Vagina (tissue), 2 donors: Measurements from ENCODE around the gene ST6GALNAC4. TPM values are rescaled to one million over a fixed set of nuclear protein-coding genes. Genes with fewer than 3 reads are reported as not detected.
"Not testable (repeated sequence)": the region's sequence is repeated elsewhere in the genome, so short reads cannot be mapped to it uniquely, and the experiment has no call there.

Source experiments
- DNase-seq, 2 donors: peaks; one replicate each; pipeline ENCODE4 v3.0.0-alpha.2; 2017; ENCODE audit errors: extremely low spot score in 2 of 2
- H3K27ac ChIP-seq: fragments of 200-600 bp; sonication (generic); one replicate; pipeline ENCODE4 v1.5.1; 2019
- H3K27me3 ChIP-seq: fragments of 200-600 bp; sonication (generic); one replicate; pipeline ENCODE4 v1.5.1; 2019
- H3K36me3 ChIP-seq, 2 donors: fragments of 200-600 bp; sonication (generic); one replicate each; pipeline ENCODE4 v1.5.1; 2017 to 2019
- H3K4me1 ChIP-seq: fragments of 200-600 bp; sonication (generic); one replicate; pipeline ENCODE4 v1.5.1; 2019
- H3K4me3 ChIP-seq, 2 donors: fragments of 200-600 bp; sonication (generic); 1 replicate in 1 of 2; 2 replicates in 1 of 2; pipeline ENCODE4 v1.5.1; 2016 to 2019
- H3K9me3 ChIP-seq: fragments of 200-600 bp; sonication (generic); one replicate; pipeline ENCODE4 v1.5.1; 2019
- POLR2A ChIP-seq, 2 donors: fragments of 450-650 bp; IDR thresholded peaks; one replicate each; pipeline ENCODE4 v1.6.1; 2017; ENCODE audit warnings: antibody characterized with exemption in 2 of 2, mild to moderate bottlenecking in 2 of 2, moderate library complexity in 2 of 2
- POLR2AphosphoS5 ChIP-seq, 2 donors: sonication (generic); formaldehyde crosslinking; IDR thresholded peaks; one replicate each; pipeline ENCODE4 v1.9.0; 2017; ENCODE audit warnings: antibody characterized with exemption in 2 of 2, mild to moderate bottlenecking in 2 of 2, low read depth in 1 of 2; ENCODE audit not compliant: insufficient read depth in 1 of 2
- intact Hi-C: fragments of 100-400 bp; cut with DNase I; formaldehyde crosslinking; loops from one replicate; pipeline ENCODE4 v1.15.1; 2023
- total RNA-seq: library from RNA; depleted of rRNA; stranded (reverse); fragments of >200 nt; gene quantifications from one replicate; pipeline ENCODE4 v1.2.3, GENCODE V29; 2016
- TF ChIP-seq, protein P1 (sequence below), 3 experiments: fragments of 450-650 bp in 2 of 3; fragments of 200-600 bp in 1 of 3; sonication (generic) in 1 of 3; IDR thresholded peaks; one replicate each; pipeline ENCODE4 v1.5.1; 2017 to 2019; ENCODE audit warnings: antibody characterized with exemption in 3 of 3, mild to moderate bottlenecking in 2 of 3, moderate library complexity in 2 of 3

The ST6GALNAC4 gene
- total RNA-seq, 1 donor from 2014 or later: 33.1 TPM

GRCh38 chr9:127871531-127871930 lies 45.3 kb downstream of the ST6GALNAC4 start:
- no peak for DNase-seq
- Histone ChIP-seq H3K9me3 (no peaks in the 10 kb centered on the region), H3K4me3 (no peak overlapping the region), H3K4me1 (peaks cover 41% of the 10 kb centered on the region), H3K27me3 (no peaks in the 10 kb centered on the region), H3K27ac (no peak overlapping the region), H3K36me3 (peaks cover 0 to 23% of the 10 kb centered on the region in 2 donors)
- intact Hi-C loops: loop anchor here (5.0 kb wide), 1 partner anchor 134 kb away; the partner anchor contains the start of gene TOR2A
- TF ChIP-seq POLR2AphosphoS5 (IDR thresholded peaks at IDR 0.05; ENCODE audit: insufficient read depth in 1 of 2, low read depth in 1 of 2) (no peak), POLR2A (IDR thresholded peaks at IDR 0.05) (no peak)
- TF ChIP-seq, protein P1, sequence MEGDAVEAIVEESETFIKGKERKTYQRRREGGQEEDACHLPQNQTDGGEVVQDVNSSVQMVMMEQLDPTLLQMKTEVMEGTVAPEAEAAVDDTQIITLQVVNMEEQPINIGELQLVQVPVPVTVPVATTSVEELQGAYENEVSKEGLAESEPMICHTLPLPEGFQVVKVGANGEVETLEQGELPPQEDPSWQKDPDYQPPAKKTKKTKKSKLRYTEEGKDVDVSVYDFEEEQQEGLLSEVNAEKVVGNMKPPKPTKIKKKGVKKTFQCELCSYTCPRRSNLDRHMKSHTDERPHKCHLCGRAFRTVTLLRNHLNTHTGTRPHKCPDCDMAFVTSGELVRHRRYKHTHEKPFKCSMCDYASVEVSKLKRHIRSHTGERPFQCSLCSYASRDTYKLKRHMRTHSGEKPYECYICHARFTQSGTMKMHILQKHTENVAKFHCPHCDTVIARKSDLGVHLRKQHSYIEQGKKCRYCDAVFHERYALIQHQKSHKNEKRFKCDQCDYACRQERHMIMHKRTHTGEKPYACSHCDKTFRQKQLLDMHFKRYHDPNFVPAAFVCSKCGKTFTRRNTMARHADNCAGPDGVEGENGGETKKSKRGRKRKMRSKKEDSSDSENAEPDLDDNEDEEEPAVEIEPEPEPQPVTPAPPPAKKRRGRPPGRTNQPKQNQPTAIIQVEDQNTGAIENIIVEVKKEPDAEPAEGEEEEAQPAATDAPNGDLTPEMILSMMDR (IDR thresholded peaks at IDR 0.05): no peak

DNA sequence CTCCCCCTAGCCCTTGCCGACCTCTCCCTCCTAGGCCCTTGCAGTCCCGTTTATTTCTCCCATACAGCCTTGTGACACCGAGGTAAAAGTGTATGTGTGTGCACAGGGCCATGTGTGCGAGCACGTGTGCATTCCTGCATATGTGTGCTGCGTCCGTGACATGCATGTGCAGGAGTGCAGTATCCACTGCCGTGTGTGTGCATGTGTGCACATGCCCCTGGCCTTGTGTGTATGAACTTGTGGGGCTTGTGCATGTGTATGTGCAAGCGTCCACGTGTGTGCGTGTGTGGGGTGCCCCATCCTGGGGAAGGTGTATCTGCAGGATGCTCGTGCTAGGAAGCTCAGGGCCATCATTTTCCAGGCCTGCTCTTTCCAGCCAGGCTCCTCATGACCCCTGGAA lies 46.0 kb downstream of the ST6GALNAC4 start:
- Histone ChIP-seq H3K4me3 (no peak overlapping the region), H3K27me3 (no peaks in the 10 kb centered on the region), H3K36me3 (peaks cover 0 to 23% of the 10 kb centered on the region in 2 donors), H3K9me3 (no peaks in the 10 kb centered on the region), H3K27ac (no peak overlapping the region), H3K4me1 (peaks cover 34% of the 10 kb centered on the region)
- TF ChIP-seq POLR2AphosphoS5 (IDR thresholded peaks at IDR 0.05; ENCODE audit: insufficient read depth in 1 of 2, low read depth in 1 of 2) (no peak), POLR2A (IDR thresholded peaks at IDR 0.05) (no peak)
- TF ChIP-seq, protein P1 (IDR thresholded peaks at IDR 0.05): no peak
- no peak for DNase-seq
- intact Hi-C loops: loop anchor here (5.0 kb wide), 1 partner anchor 134 kb away; the partner anchor contains the start of gene TOR2A

DNA sequence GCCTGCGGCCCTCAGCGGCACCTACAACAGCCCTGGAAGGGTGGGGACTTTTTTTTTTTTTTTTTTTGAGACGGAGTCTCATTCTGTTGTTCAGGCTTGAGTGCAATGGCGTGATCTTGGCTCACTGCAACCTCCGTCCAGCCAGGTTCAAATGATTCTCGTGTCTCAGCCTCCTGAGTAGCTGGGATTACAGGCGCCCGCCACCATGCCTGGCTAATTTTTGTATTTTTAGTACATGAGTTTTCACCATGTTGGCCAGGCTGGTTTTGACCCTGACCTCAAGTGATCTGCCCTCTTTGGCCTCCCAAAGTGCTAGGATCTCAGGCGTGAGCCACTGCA lies 46.7 kb downstream of the ST6GALNAC4 start:
- not testable (repeated sequence) for DNase-seq, H3K27me3 ChIP-seq, H3K9me3 ChIP-seq, H3K4me3 ChIP-seq
- intact Hi-C loops: loop anchor here (5.0 kb wide), 1 partner anchor 133 kb away; the partner anchor contains the start of gene TOR2A
- H3K4me1 ChIP-seq: peaks cover 27% of the 10 kb centered on the region
- H3K27ac ChIP-seq: peak overlapping the region; percentile 53
- H3K36me3 ChIP-seq: peaks cover 0 to 23% of the 10 kb centered on the region in 2 donors

GRCh38 chr9:127869310-127870152 lies 47.3 kb downstream of the ST6GALNAC4 start:
- Histone ChIP-seq H3K9me3 (no peaks in the 10 kb centered on the region), H3K27ac (peak overlapping the region; percentile 53), H3K4me1 (peaks cover 21% of the 10 kb centered on the region), H3K36me3 (peaks cover 0 to 23% of the 10 kb centered on the region in 2 donors), H3K4me3 (no peak overlapping the region), H3K27me3 (no peaks in the 10 kb centered on the region)
- peak in 1 of 2 donors; percentile 2 for TF ChIP-seq POLR2A (IDR thresholded peaks at IDR 0.05)
- TF ChIP-seq POLR2AphosphoS5 (IDR thresholded peaks at IDR 0.05; ENCODE audit: insufficient read depth in 1 of 2, low read depth in 1 of 2): peak in 1 of 2 donors; percentile 62
- TF ChIP-seq, protein P1 (IDR thresholded peaks at IDR 0.05): peak; percentile 73 to 96 (median 89)
- intact Hi-C loops: loop anchor here (5.0 kb wide), 2 partner anchors 82 to 132 kb away; partner anchors contain the start of genes CDK9 and TOR2A
- DNase-seq: no peak

DNA sequence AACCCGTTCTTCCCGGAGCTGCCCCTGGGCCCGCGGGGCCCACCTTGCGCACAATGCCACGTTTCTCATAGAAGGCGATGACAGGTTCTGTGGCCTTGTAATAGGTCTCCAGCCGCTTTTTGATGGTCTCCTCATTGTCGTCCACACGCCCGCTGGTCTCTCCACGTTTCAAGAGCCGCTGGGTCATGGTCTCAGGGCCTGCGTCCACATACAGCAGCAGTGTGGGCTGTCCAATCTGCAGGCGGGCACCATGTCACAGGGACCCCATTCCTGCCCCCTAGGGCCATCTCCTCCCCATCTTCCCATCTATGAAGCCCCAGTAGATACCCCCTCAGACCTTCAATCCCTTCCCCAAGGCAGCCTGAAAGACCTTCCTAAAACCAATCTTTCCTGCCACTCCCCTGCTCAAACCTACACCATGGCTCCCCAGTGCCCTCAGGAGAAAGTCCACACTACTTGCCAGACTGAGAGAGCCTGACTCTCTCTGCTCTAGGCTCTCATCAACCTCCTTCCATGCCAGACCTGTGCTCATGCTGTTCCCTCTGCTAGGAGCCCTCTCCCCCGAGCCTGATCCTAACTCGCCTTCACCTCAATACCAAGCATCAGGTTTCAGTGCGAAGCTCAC lies 48.5 kb downstream of the ST6GALNAC4 start:
- H3K4me1 ChIP-seq: peaks cover 9% of the 10 kb centered on the region
- H3K36me3 ChIP-seq: peaks cover 0 to 23% of the 10 kb centered on the region in 2 donors
- no peak overlapping the region for H3K27ac ChIP-seq
- H3K9me3 ChIP-seq: no peaks in the 10 kb centered on the region
- no peaks in the 10 kb centered on the region for H3K27me3 ChIP-seq
- intact Hi-C loops: loop anchor here (5.0 kb wide), 1 partner anchor 81 kb away; the partner anchor contains the start of gene CDK9
- TF ChIP-seq POLR2A (IDR thresholded peaks at IDR 0.05) (no peak), POLR2AphosphoS5 (IDR thresholded peaks at IDR 0.05; ENCODE audit: insufficient read depth in 1 of 2, low read depth in 1 of 2) (no peak)
- TF ChIP-seq, protein P1 (IDR thresholded peaks at IDR 0.05): no peak
- DNase-seq: no peak
- H3K4me3 ChIP-seq: no peak overlapping the region
